KMS-11 (cell line): ENCODE results near the gene DNPH1.

Source experiments
- H2AFZ ChIP-seq: fragments of 200-600 bp; sonication (generic); 2 replicates; pipeline ENCODE4 v1.6.1; 2016; ENCODE audit warnings: antibody characterized with exemption, mixed run types, low read depth
- H3K27ac ChIP-seq: fragments of 200-600 bp; sonication (generic); 2 replicates; pipeline ENCODE4 v1.6.1; 2016; ENCODE audit warnings: mild to moderate bottlenecking, mixed run types
- H3K27me3 ChIP-seq: fragments of 200-600 bp; sonication (generic); 2 replicates; pipeline ENCODE4 v1.6.1; 2017; ENCODE audit warnings: mild to moderate bottlenecking, low read depth, mixed run types, moderate library complexity; ENCODE audit not compliant: insufficient read depth
- H3K36me3 ChIP-seq: fragments of 200-600 bp; sonication (generic); 2 replicates; pipeline ENCODE4 v1.6.1; 2017; ENCODE audit warnings: mild to moderate bottlenecking, mixed run types; ENCODE audit not compliant: insufficient read depth
- H3K4me1 ChIP-seq: fragments of 200-600 bp; sonication (generic); 2 replicates; pipeline ENCODE4 v1.6.1; 2016; ENCODE audit warnings: mild to moderate bottlenecking, low read depth, mixed run types; ENCODE audit not compliant: poor library complexity, severe bottlenecking
- H3K4me2 ChIP-seq: fragments of 200-600 bp; sonication (generic); 2 replicates; pipeline ENCODE4 v1.7.0; 2016; ENCODE audit warnings: mild to moderate bottlenecking, mixed run types
- H3K4me3 ChIP-seq: fragments of 200-600 bp; sonication (generic); IDR thresholded peaks from 2 replicates; pipeline ENCODE4 v1.6.1; 2017; ENCODE audit warnings: low read depth, low read length, mixed read lengths; ENCODE audit not compliant: insufficient read depth
- H3K79me2 ChIP-seq: fragments of 200-600 bp; sonication (generic); 2 replicates; pipeline ENCODE4 v1.6.1; 2016; ENCODE audit warnings: low read depth, mixed run types; ENCODE audit not compliant: insufficient read depth
- H3K9ac ChIP-seq: fragments of 200-600 bp; sonication (generic); 2 replicates; pipeline ENCODE4 v1.6.1; 2016; ENCODE audit warnings: mild to moderate bottlenecking, mixed run types
- H4K20me1 ChIP-seq: fragments of 200-600 bp; sonication (generic); 2 replicates; pipeline ENCODE4 v1.6.1; 2016; ENCODE audit warnings: mild to moderate bottlenecking, mixed run types; ENCODE audit not compliant: insufficient read depth
- TF ChIP-seq, protein P1 (sequence below): fragments of 200-600 bp; sonication (generic); conservative IDR thresholded peaks from 2 replicates; pipeline ENCODE4 v1.6.1; 2017; ENCODE audit warnings: low read depth, mild to moderate bottlenecking, antibody characterized with exemption, low read length, moderate library complexity, mixed read lengths

Gene DNPH1

GRCh38 chr6:43192911-43193310, 36.4 kb downstream of the DNPH1 start:
- no peak overlapping the region for H3K4me3 ChIP-seq
- no peak overlapping the region for H3K27ac ChIP-seq
- H3K4me2 ChIP-seq: no peak overlapping the region
- no peaks in the 10 kb centered on the region for H3K36me3 ChIP-seq
- TF ChIP-seq, protein P1, sequence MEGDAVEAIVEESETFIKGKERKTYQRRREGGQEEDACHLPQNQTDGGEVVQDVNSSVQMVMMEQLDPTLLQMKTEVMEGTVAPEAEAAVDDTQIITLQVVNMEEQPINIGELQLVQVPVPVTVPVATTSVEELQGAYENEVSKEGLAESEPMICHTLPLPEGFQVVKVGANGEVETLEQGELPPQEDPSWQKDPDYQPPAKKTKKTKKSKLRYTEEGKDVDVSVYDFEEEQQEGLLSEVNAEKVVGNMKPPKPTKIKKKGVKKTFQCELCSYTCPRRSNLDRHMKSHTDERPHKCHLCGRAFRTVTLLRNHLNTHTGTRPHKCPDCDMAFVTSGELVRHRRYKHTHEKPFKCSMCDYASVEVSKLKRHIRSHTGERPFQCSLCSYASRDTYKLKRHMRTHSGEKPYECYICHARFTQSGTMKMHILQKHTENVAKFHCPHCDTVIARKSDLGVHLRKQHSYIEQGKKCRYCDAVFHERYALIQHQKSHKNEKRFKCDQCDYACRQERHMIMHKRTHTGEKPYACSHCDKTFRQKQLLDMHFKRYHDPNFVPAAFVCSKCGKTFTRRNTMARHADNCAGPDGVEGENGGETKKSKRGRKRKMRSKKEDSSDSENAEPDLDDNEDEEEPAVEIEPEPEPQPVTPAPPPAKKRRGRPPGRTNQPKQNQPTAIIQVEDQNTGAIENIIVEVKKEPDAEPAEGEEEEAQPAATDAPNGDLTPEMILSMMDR: no peak
- H3K27me3 ChIP-seq: no peaks in the 10 kb centered on the region
- H3K79me2 ChIP-seq: no peaks in the 10 kb centered on the region
- no peak overlapping the region for H2AFZ ChIP-seq
- H3K9ac ChIP-seq: no peak overlapping the region
- H4K20me1 ChIP-seq: no peaks in the 10 kb centered on the region
- H3K4me1 ChIP-seq: no peaks in the 10 kb centered on the region

GRCh38 chr6:43189776-43190304, 39.4 kb downstream of the DNPH1 start:
- no peak overlapping the region for H3K4me2 ChIP-seq
- no peaks in the 10 kb centered on the region for H3K4me1 ChIP-seq
- no peaks in the 10 kb centered on the region for H3K27me3 ChIP-seq
- no peak overlapping the region for H2AFZ ChIP-seq
- no peak overlapping the region for H3K9ac ChIP-seq
- H3K36me3 ChIP-seq: no peaks in the 10 kb centered on the region
- no peak overlapping the region for H3K27ac ChIP-seq
- H3K4me3 ChIP-seq: no peak overlapping the region
- no peaks in the 10 kb centered on the region for H3K79me2 ChIP-seq
- no peaks in the 10 kb centered on the region for H4K20me1 ChIP-seq
- TF ChIP-seq, protein P1: no peak

GRCh38 chr6:43188426-43188825, 40.9 kb downstream of the DNPH1 start:
- H3K27ac ChIP-seq: no peak overlapping the region
- no peaks in the 10 kb centered on the region for H3K27me3 ChIP-seq
- H3K9ac ChIP-seq: no peak overlapping the region
- no peak overlapping the region for H3K4me3 ChIP-seq
- TF ChIP-seq, protein P1: no peak
- H3K4me2 ChIP-seq: no peak overlapping the region
- no peaks in the 10 kb centered on the region for H4K20me1 ChIP-seq
- no peak overlapping the region for H2AFZ ChIP-seq
- H3K36me3 ChIP-seq: no peaks in the 10 kb centered on the region
- H3K79me2 ChIP-seq: no peaks in the 10 kb centered on the region
- H3K4me1 ChIP-seq: no peaks in the 10 kb centered on the region

- Histone ChIP-seq H4K20me1 (no peaks in the 10 kb centered on the region), H3K27ac (no peak overlapping the region), H3K4me3 (no peak overlapping the region), H2AFZ (no peak overlapping the region), H3K9ac (no peak overlapping the region), H3K27me3 (no peaks in the 10 kb centered on the region), H3K36me3 (no peaks in the 10 kb centered on the region), H3K4me2 (no peak overlapping the region), H3K4me1 (peaks cover 3% of the 10 kb centered on the region), H3K79me2 (peaks cover 3% of the 10 kb centered on the region; the same call in 1 of the 2 replicates)
- TF ChIP-seq, protein P1: no peak
Measured at GRCh38 chr6:43187821-43188220, 41.5 kb downstream of the DNPH1 start.
